Neural progenitor cell (in vitro differentiated cells): ENCODE results near the gene TIMM8B. TPM values are rescaled to one million over a fixed set of nuclear protein-coding genes. Genes with fewer than 3 reads are reported as not detected.
A peak's percentile ranks its signal among the peaks of the same experiment; 100 is the strongest.

Source experiments
- DNase-seq: peaks from one replicate; pipeline ENCODE4 v3.0.0-alpha.2; 2016; ENCODE audit warnings: low spot score
- H2AFZ ChIP-seq: fragments of 200-600 bp; sonication (generic); replicated peaks from 2 replicates; pipeline ENCODE4 v1.6.1; 2016; ENCODE audit warnings: antibody characterized with exemption
- H3F3A ChIP-seq: fragments of 200-600 bp; sonication (generic); 2 replicates; pipeline ENCODE4 v1.6.1; 2016; ENCODE audit warnings: antibody characterized with exemption, low read depth
- H3K27ac ChIP-seq: fragments of 200-600 bp; sonication (generic); 2 replicates; pipeline ENCODE4 v1.5.1; 2016; ENCODE audit warnings: mild to moderate bottlenecking
- H3K27me3 ChIP-seq: fragments of 200-600 bp; sonication (generic); 2 replicates; pipeline ENCODE4 v1.6.1; 2016; ENCODE audit warnings: mild to moderate bottlenecking, moderate library complexity
- H3K36me3 ChIP-seq: fragments of 200-600 bp; sonication (generic); 2 replicates; pipeline ENCODE4 v1.5.1; 2016
- H3K4me1 ChIP-seq: fragments of 200-600 bp; sonication (generic); 2 replicates; pipeline ENCODE4 v1.6.1; 2016; ENCODE audit warnings: mixed run types
- H3K4me2 ChIP-seq: fragments of 200-600 bp; sonication (generic); 2 replicates; pipeline ENCODE4 v1.6.1; 2016
- H3K4me3 ChIP-seq: fragments of 200-600 bp; sonication (generic); 2 replicates; pipeline ENCODE4 v1.5.1; 2016
- H3K79me2 ChIP-seq: fragments of 200-600 bp; sonication (generic); 2 replicates; pipeline ENCODE4 v1.6.1; 2016; ENCODE audit warnings: low read depth
- H3K9ac ChIP-seq: fragments of 200-600 bp; sonication (generic); 2 replicates; pipeline ENCODE4 v1.6.1; 2016
- H3K9me3 ChIP-seq: fragments of 200-600 bp; sonication (generic); 2 replicates; pipeline ENCODE4 v1.5.1; 2016; ENCODE audit warnings: low read depth
- H4K20me1 ChIP-seq: fragments of 200-600 bp; sonication (generic); 2 replicates; pipeline ENCODE4 v1.6.1; 2016; ENCODE audit warnings: low read depth
- H3K27ac Mint-ChIP-seq: 3 replicates; pipeline ENCODE4 v1.8.0; 2021; ENCODE audit warnings: mixed read lengths
- H3K27me3 Mint-ChIP-seq: 2 replicates; pipeline ENCODE4 v1.8.0; 2022; ENCODE audit warnings: low read depth, mild to moderate bottlenecking, inconsistent platforms, moderate library complexity, mixed read lengths; ENCODE audit not compliant: insufficient read depth
- H3K36me3 Mint-ChIP-seq: 3 replicates; pipeline ENCODE4 v1.8.0; 2021; ENCODE audit warnings: mixed read lengths
- H3K4me1 Mint-ChIP-seq: 3 replicates; pipeline ENCODE4 v1.8.0; 2021; ENCODE audit warnings: mixed read lengths
- H3K4me3 Mint-ChIP-seq: 3 replicates; pipeline ENCODE4 v1.8.0; 2021; ENCODE audit warnings: mild to moderate bottlenecking, moderate library complexity, mixed read lengths
- H3K9me3 Mint-ChIP-seq: 3 replicates; pipeline ENCODE4 v1.8.0; 2020; ENCODE audit warnings: mixed read lengths
- CTCF ChIP-seq: fragments of 200-600 bp; sonication (generic); IDR thresholded peaks from 2 replicates; pipeline ENCODE4 v1.5.1; 2017; ENCODE audit warnings: antibody characterized with exemption, mild to moderate bottlenecking
- EZH2 ChIP-seq: fragments of 200-600 bp; sonication (generic); IDR thresholded peaks from 2 replicates; pipeline ENCODE4 v1.6.1; 2017; ENCODE audit warnings: antibody characterized with exemption, mild to moderate bottlenecking, moderate library complexity
- EZH2phosphoT487 ChIP-seq: fragments of 200-600 bp; sonication (generic); IDR thresholded peaks from 2 replicates; pipeline ENCODE4 v1.6.1; 2017; ENCODE audit warnings: antibody characterized with exemption
- total RNA-seq: library from RNA; depleted of rRNA; stranded (reverse); fragments of >200 nt; gene quantifications from 2 replicates; pipeline ENCODE4 v1.2.3, GENCODE V29; 2015; ENCODE audit warnings: low replicate concordance

TIMM8B gene
- 38.9 and 46.9 TPM in 2 replicates for total RNA-seq

GRCh38 chr11:112086422-112087191 lies at the start of gene TIMM8B, which contains the start of gene SDHD:
TSS of gene TIMM8B (minus strand) at chr11:112086756. CDS start at chr11:112086723, 33 bp downstream.
TSS of gene SDHD (plus strand) at chr11:112086873. CDS start at chr11:112086908, 35 bp downstream.
- Mint-ChIP-seq H3K36me3 (peaks cover 25% of the 10 kb centered on the region), H3K9me3 (no peaks in the 10 kb centered on the region), H3K4me1 (peaks cover 28% of the 10 kb centered on the region), H3K27ac (peak within 1 kb of the TSS; percentile 98), H3K27me3 (peaks cover 11% of the 10 kb centered on the region), H3K4me3 (peak within 1 kb of the TSS; percentile 100)
- TF ChIP-seq EZH2phosphoT487 (no peak), EZH2 (no peak), CTCF (peak; percentile 38)
- Histone ChIP-seq H3K27ac (no peak within 1 kb of the TSS), H3K9me3 (no peaks in the 10 kb centered on the region), H3K4me2 (peak within 1 kb of the TSS; percentile 98), H3K36me3 (peaks cover 31% of the 10 kb centered on the region), H3F3A (peaks cover 32% of the 10 kb centered on the region), H3K4me1 (peaks cover 10% of the 10 kb centered on the region), H4K20me1 (peaks cover 5% of the 10 kb centered on the region), H2AFZ (peak within 1 kb of the TSS; percentile 86), H3K9ac (peak within 1 kb of the TSS; percentile 78), H3K4me3 (peak within 1 kb of the TSS; percentile 90), H3K27me3 (no peaks in the 10 kb centered on the region), H3K79me2 (peaks cover 34% of the 10 kb centered on the region)
- DNase-seq: peak; percentile 99

DNA sequence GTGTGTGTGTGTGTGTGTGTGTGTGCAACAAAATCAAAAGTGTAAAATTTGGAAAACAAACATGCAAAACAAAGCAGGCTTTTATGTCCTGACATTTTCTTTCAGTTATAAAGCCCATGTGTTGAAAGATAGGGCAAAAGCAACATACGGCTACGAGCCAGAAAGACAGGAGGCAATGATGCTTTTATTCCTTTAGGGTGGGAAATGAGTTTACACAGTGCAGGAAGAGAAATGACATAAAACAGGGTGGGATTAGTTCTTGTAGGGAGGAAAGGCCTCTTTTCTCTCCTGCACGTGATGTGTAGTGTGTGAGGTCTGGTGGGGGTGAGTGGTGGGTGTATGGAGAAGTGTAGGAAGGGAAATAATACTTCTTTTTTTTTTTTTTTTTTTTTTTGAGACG lies 47.9 kb upstream of the TIMM8B start:
- H3K27me3 Mint-ChIP-seq: peaks cover 2% of the 10 kb centered on the region
- no peaks in the 10 kb centered on the region for H3K9me3 ChIP-seq
- no peak overlapping the region for H3K27ac Mint-ChIP-seq

GRCh38 chr11:112132737-112133136 lies 46.2 kb upstream of the TIMM8B start:
- Histone ChIP-seq H3K9ac (no peak overlapping the region), H3K27ac (no peak overlapping the region), H3K36me3 (no peaks in the 10 kb centered on the region), H2AFZ (no peak overlapping the region), H3K4me3 (no peak overlapping the region), H4K20me1 (no peaks in the 10 kb centered on the region), H3K4me1 (no peaks in the 10 kb centered on the region), H3K4me2 (no peak overlapping the region), H3K79me2 (no peaks in the 10 kb centered on the region), H3K27me3 (no peaks in the 10 kb centered on the region), H3K9me3 (no peaks in the 10 kb centered on the region), H3F3A (no peaks in the 10 kb centered on the region)
- no peak for DNase-seq
- Mint-ChIP-seq H3K36me3 (no peaks in the 10 kb centered on the region), H3K4me3 (no peak overlapping the region), H3K27ac (no peak overlapping the region), H3K27me3 (peaks cover 2% of the 10 kb centered on the region), H3K4me1 (no peaks in the 10 kb centered on the region), H3K9me3 (no peaks in the 10 kb centered on the region)
- no peak for TF ChIP-seq CTCF
- no peak for TF ChIP-seq EZH2phosphoT487
- TF ChIP-seq EZH2: no peak

More for the DNA sequence above, 47.9 kb upstream of the TIMM8B start:
- no peaks in the 10 kb centered on the region for H3K27me3 ChIP-seq
- Mint-ChIP-seq H3K4me1 (no peaks in the 10 kb centered on the region), H3K9me3 (no peaks in the 10 kb centered on the region), H3K36me3 (no peaks in the 10 kb centered on the region), H3K4me3 (no peak overlapping the region)
- no peak overlapping the region for H3K27ac ChIP-seq
- no peak overlapping the region for H2AFZ ChIP-seq
- no peaks in the 10 kb centered on the region for H3K36me3 ChIP-seq
- H3K9ac ChIP-seq: no peak overlapping the region
- no peaks in the 10 kb centered on the region for H3K79me2 ChIP-seq
- no peaks in the 10 kb centered on the region for H3K4me1 ChIP-seq
- no peak overlapping the region for H3K4me3 ChIP-seq
- no peaks in the 10 kb centered on the region for H3F3A ChIP-seq
- TF ChIP-seq EZH2 (no peak), EZH2phosphoT487 (no peak), CTCF (no peak)
- no peak overlapping the region for H3K4me2 ChIP-seq
- H4K20me1 ChIP-seq: no peaks in the 10 kb centered on the region
- DNase-seq: no peak
